ENCODE results near the gene PRSS38. TPM values are rescaled to one million over a fixed set of nuclear protein-coding genes. Genes with fewer than 3 reads are reported as not detected.

The PRSS38 gene
- total and polyA plus RNA-seq, 10 of the 15 experiments (the other 5 are each of a cell fraction or from before 2014, with no cell fraction given): not detected

DNA sequence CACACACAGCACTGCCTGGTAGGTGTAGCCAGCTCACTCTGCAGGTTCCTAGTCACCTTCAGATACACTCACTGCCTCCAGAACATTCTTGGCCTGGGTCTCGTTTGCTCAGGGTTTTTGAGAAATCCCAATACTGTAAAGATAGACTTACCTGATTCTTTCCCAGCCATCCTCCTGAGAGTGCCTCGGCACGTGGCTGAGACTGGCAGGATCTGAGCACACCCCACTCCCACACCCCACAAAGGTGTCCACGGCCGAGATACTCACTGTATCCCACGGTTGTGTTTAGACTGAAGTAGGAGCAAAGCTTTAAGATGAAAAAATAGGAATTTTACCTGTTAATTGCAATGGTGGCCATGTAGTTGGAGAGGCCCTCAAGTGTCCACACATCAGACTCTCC lies 46.8 kb upstream of the PRSS38 start:
- SMC1A ChIA-PET (ENCODE audit: uncharacterized antibody, unreplicated experiment): no interaction called here
- TF ChIP-seq SUPT20H (IDR thresholded peaks at IDR 0.05; ENCODE audit: borderline replicate concordance, control insufficient read depth, low read depth, low read length) (no peak), MAX (IDR thresholded peaks at IDR 0.05; ENCODE audit: low read depth, low read length) (no peak), MEF2A (IDR thresholded peaks at IDR 0.05; ENCODE audit: insufficient read depth, low read depth, low read length) (no peak)
- TF ChIP-seq, protein P1, sequence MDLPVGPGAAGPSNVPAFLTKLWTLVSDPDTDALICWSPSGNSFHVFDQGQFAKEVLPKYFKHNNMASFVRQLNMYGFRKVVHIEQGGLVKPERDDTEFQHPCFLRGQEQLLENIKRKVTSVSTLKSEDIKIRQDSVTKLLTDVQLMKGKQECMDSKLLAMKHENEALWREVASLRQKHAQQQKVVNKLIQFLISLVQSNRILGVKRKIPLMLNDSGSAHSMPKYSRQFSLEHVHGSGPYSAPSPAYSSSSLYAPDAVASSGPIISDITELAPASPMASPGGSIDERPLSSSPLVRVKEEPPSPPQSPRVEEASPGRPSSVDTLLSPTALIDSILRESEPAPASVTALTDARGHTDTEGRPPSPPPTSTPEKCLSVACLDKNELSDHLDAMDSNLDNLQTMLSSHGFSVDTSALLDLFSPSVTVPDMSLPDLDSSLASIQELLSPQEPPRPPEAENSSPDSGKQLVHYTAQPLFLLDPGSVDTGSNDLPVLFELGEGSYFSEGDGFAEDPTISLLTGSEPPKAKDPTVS (IDR thresholded peaks at IDR 0.05; ENCODE audit: low read depth, low read length): no peak
- TF ChIP-seq, protein P2, sequence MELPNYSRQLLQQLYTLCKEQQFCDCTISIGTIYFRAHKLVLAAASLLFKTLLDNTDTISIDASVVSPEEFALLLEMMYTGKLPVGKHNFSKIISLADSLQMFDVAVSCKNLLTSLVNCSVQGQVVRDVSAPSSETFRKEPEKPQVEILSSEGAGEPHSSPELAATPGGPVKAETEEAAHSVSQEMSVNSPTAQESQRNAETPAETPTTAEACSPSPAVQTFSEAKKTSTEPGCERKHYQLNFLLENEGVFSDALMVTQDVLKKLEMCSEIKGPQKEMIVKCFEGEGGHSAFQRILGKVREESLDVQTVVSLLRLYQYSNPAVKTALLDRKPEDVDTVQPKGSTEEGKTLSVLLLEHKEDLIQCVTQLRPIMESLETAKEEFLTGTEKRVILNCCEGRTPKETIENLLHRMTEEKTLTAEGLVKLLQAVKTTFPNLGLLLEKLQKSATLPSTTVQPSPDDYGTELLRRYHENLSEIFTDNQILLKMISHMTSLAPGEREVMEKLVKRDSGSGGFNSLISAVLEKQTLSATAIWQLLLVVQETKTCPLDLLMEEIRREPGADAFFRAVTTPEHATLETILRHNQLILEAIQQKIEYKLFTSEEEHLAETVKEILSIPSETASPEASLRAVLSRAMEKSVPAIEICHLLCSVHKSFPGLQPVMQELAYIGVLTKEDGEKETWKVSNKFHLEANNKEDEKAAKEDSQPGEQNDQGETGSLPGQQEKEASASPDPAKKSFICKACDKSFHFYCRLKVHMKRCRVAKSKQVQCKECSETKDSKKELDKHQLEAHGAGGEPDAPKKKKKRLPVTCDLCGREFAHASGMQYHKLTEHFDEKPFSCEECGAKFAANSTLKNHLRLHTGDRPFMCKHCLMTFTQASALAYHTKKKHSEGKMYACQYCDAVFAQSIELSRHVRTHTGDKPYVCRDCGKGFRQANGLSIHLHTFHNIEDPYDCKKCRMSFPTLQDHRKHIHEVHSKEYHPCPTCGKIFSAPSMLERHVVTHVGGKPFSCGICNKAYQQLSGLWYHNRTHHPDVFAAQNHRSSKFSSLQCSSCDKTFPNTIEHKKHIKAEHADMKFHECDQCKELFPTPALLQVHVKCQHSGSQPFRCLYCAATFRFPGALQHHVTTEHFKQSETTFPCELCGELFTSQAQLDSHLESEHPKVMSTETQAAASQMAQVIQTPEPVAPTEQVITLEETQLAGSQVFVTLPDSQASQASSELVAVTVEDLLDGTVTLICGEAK (IDR thresholded peaks at IDR 0.05; ENCODE audit: borderline replicate concordance): no peak
- Histone ChIP-seq H4K20me1 (ENCODE audit: control insufficient read depth, insufficient read depth) (no peaks in the 10 kb centered on the region), H3K9me3 (replicated peaks; ENCODE audit: control insufficient read depth, insufficient read depth, low read length) (no peaks in the 10 kb centered on the region), H3K4me2 (ENCODE audit: control insufficient read depth, insufficient read depth) (no peak overlapping the region), H3K79me2 (ENCODE audit: control insufficient read depth, insufficient read depth, low read length) (no peaks in the 10 kb centered on the region), H3K9ac (ENCODE audit: control insufficient read depth, insufficient read depth, low read length) (no peak overlapping the region), H3K27me3 (replicated peaks in 1 of 2; ENCODE audit: control insufficient read depth in 2 of 2, insufficient read depth in 2 of 2, low read length in 1 of 2) (no peaks in the 10 kb centered on the region), H3K27ac (ENCODE audit: control insufficient read depth, insufficient read depth) (no peak overlapping the region), H2AFZ (ENCODE audit: control insufficient read depth, low read depth, low read length) (no peak overlapping the region), H3K4me3 (no peak overlapping the region), H3K36me3 (ENCODE audit: control insufficient read depth in 2 of 2, insufficient read depth in 2 of 2, low read length in 1 of 2) (peaks cover 16 to 21% of the 10 kb centered on the region in 2 experiments), H3K4me1 (ENCODE audit: control insufficient read depth, insufficient read depth, low read length) (no peaks in the 10 kb centered on the region)
- ATAC-seq (no peak), FAIRE-seq (no peak), DNase-seq (ENCODE audit: low read depth, low spot score) (no peak)
- POLR2A ChIA-PET: no interaction called here
- CTCF ChIA-PET: interaction anchor here (0.6 kb wide), 1 partner anchor 160 kb away, joined by 3 read pairs; no protein-coding TSS in a partner anchor
- 97% methylated on average over 6 of the region's 6 CpGs for WGBS (ENCODE audit: insufficient coverage, insufficient replicate concordance, low lambda C conversion rate, missing lambda C conversion rate)
- in situ Hi-C loops (cut with MboI): no loop called here
- RAD21 ChIA-PET (ENCODE audit: unreplicated experiment): no interaction called here
- BruUV-seq (replicated peaks): no TSS peak
- intact Hi-C loops (cut with micrococcal nuclease; ENCODE audit: unreplicated experiment): loop anchor here (10.0 kb wide), 1 partner anchor 306 kb away; no protein-coding TSS in a partner anchor

Measured in GM12878 (cell line).